ENCODE data around the gene ARHGEF7.

DNA sequence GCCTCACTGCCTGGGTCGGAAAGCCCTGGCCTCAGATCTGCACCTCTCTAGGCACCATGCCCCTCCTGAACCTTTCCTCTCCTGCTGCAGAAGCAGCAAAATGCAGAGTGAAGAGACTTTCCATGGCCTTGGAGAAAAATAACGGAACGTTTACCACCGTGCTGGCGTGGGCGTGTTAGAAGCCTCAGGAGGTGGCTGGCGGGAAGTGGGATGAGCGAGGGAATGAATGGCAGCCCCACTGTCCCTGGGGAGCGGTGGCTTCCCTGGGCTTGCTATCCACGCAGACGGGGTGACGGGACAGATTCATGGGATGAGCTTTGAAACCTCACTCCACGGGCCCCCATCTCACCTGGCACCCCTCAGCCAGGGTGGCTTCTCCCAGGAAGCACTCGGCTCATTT, 209.6 kb downstream of the ARHGEF7 start:
- TF ChIP-seq ZNF114 (CRISPR knock-in tag; IDR thresholded peaks at IDR 0.05): no peak
- TF ChIP-seq CREB1 (CRISPR knock-in tag; IDR thresholded peaks at IDR 0.05; ENCODE audit: low read depth): no peak

Data from GM23338 (cell line).